GM18867 (cell line): ENCODE results near the gene U2SURP.
"Not testable (repeated sequence)": the region's sequence is repeated elsewhere in the genome, so short reads cannot be mapped to it uniquely, and the experiment has no call there.

Experiments used
- ATAC-seq: cut with Tn5 transposase; IDR thresholded peaks from one replicate; pipeline ENCODE4 v1.9.1; 2021; ENCODE audit warnings: mild to moderate bottlenecking, moderate library complexity; ENCODE audit not compliant: unreplicated experiment

The U2SURP gene

DNA sequence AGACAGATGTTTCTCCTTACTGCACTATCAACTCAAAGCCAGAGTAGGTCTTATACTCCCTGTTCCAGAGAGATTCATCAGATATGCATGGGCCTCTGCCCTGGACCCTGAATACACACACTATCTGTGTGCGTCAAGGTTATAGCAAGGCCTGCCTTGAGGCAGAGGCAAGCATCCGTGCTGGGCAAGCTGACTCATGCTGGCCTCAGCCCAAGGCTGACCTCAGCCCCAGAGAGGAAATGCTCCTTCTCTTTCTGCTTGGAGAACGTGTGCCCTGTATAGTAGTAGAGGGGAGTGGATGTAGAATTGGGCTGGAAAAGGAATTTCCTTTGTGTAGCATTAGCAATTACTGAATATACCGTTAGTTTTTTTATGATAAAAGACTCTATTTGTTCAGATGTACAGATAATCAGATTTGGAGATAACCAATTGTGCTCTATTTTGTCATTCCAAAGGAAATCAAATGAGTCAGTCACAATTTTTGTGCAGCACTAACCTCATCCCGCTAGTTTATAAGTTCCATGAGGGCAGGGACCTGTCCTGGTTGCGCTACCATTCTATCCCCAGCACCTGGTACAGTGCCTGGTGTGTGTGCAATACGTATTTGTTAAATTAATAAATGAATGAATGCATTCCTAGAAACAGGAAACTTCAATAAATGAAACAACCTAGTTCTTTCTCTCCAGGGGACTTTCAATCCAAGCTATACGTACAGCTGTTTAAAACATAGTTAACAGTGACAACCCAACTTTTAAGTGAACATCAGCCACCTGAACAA lies 24.6 kb upstream of the U2SURP start:
- no peak for ATAC-seq

- no peak for ATAC-seq
Measured at GRCh38 chr3:142977399-142977728, 24.0 kb upstream of the U2SURP start.

GRCh38 chr3:142981108-142981507 lies 20.3 kb upstream of the U2SURP start:
- ATAC-seq, result no peak

DNA sequence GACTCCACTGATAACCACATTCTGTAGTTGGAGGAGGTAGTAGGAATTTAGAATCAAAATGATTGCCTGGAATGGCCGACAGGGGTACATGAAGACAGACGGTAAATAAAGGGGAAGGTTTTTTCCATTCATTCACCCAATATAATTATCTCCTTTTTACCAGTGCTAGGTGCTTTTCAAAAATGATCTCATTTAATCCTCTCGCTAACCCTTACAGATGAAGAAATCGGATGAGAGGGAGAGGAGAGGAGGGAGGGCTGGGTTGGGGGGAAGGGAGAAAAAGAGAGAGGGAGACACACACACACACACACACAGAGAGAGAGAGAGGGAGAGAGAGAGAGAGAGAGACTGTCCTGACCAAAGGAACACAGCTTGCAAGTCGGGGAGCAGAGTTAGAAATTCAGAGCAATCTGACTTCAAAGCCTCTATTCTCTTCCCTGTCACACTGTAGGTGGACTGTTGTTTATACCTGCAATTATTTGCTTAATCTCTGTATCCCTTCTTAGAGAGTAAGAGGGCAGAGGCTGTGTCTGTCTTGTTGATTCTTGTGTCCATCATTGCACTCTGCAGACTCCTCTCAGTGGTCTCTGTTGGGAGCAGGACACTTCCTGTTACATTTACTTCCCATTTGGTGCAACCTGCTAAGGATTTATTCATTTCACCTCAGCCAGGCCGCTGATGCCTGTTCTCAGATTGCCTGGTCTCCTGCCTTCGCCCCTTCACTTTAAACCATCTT lies 19.2 kb upstream of the U2SURP start:
- ATAC-seq, result no peak

GRCh38 chr3:142983318-142983717 lies 18.1 kb upstream of the U2SURP start:
- no peak for ATAC-seq

DNA sequence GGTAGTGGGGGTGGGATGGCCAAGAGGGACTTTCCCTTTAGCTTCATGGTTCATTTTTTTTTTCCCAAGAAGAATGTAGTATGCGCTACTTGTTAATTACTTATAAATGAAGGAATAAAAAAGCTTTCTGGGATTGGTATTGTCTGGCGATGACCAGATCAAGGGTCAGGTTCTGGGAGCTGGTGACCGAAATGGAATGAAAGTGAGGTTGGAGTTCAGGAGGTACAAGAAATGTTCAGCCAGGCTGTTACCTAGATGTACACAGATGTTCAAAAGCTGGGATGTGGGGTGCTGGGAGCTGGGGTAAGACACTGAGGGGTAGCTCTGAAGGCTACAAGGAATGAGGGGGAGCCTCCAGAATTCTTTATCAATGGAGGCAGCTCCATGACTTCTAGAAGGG lies 17.1 kb upstream of the U2SURP start:
- ATAC-seq, result no peak

DNA sequence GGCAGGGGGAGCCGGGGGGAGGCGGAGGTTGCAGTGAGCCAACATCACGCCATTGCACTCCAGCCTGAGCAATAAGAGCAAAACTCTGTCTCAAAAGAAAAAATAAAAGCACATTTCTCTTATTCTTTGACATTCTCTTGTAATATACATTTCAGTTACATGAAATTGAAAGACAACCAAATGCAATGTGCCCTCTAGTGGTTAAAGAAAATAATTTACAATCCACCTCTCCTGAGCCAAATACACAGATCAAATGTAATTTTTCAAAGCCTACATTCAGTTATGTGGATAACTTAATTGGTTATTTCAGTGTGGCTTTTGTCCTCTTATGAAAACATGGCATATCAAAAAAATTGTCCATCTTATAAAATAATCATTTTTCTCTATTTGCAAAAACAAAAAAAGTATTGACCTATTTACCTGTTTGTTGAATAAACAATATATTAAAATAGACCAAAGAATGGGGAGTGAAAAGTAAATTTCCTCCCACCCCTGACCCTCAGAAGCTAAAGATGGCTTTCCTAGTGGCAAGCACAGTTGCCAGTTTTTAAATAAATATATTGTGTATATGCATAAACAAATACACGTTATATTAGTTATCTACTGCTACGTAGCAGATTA lies 14.2 kb upstream of the U2SURP start:
- ATAC-seq, result no peak

DNA sequence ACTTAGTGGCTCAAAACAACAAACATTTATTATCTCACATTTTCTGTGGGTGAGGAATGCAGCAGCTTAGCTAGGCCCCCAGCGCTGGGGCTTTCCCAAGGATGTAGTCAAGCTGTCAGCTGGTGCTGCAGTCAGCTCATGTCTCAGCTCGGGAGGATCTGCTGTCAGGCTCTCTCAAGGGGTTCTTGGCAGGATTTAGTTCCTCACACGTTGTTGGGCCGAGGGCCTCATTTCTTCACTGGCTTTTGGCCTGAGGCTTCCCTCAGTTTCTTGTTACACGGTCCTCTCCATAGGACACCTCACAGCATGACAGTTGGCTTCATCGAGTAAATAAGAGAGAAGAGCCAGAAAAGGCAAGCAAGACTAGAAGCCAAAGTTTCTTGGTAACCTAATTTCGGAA lies 13.7 kb upstream of the U2SURP start:
- ATAC-seq, result peak; percentile 61

GRCh38 chr3:142988221-142988620 lies 13.1 kb upstream of the U2SURP start:
- ATAC-seq, result not testable (repeated sequence)

DNA sequence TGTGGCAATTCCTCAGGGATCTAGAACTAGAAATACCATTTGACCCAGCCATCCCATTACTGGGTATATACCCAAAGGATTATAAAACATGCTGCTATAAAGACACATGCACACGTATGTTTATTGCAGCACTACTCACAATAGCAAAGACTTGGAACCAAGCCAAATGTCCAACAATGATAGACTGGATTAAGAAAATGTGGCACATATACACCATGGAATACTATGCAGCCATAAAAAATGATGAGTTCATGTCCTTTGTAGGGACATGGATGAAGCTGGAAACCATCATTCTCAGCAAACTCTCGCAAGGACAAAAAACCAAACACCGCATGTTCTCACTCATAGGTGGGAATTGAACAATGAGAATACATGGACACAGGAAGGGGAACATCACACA lies 12.5 kb upstream of the U2SURP start:
- ATAC-seq, result not testable (repeated sequence)

DNA sequence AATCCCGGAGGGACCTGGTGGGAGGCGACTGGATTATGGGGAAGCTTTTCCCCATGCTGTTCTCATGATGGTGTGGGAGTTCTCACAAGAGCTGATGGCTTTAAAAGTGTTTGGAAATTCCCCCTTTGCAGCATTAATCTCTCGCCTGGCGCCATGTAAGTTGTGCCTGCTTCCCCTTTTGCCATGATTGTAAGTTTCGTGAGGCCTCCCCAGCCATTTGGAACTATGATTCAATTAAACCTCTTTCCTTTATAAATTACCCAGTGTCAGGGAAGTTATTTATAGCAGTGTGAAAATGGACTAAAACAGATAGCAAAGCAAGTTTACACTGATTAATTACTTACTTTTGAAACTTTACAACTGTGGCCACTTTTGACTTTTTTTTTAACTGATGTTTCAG lies 10.6 kb upstream of the U2SURP start:
- ATAC-seq, result no peak

DNA sequence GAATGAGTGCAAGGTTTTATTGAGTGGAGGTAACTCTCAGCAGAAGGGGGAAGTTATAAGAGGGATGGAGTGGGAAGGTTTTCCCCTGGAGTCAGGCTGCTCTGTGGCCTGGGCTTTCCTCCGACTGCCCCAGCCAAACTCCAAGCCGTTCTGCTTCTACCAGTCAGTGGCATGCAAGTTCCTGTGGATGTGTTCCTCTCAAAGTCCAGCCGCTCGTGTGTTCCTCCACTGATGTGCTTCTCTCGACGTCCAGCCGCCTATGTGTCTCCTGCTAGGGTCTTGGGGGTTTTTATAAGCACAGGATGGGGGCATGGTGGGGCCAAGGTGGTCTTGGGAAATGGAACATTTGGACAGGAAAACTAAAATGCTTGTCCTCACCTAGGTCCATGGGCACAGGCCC lies 9.0 kb upstream of the U2SURP start:
- ATAC-seq, result no peak

DNA sequence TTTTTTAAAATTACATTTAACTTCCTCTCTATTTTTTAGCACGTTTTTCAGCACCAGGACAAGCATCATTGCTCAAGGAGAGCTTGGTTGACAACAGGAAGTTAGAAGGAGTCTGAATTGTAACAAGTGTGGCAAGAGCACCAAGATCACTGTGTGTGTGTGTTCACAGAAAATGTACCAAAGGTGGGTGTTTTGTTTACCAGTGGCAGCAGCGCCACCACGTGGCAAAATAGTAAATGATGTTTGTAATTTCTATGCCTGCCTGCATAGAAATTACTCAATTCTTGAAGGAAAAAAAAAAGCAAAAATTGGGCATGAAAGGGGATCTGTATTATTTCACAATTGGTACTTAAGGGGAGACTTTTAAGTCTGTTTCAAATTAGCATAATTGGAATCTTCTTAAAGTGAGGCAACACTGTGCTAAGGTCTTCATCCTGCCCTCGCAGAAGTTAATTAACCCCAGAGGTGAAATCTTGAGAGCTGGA lies 7.4 kb upstream of the U2SURP start:
- peak; percentile 73 for ATAC-seq

GRCh38 chr3:142997330-142997729 lies 4.0 kb upstream of the U2SURP start:
- no peak for ATAC-seq

GRCh38 chr3:142998439-142998838 lies 2.9 kb upstream of the U2SURP start:
- ATAC-seq, result no peak

DNA sequence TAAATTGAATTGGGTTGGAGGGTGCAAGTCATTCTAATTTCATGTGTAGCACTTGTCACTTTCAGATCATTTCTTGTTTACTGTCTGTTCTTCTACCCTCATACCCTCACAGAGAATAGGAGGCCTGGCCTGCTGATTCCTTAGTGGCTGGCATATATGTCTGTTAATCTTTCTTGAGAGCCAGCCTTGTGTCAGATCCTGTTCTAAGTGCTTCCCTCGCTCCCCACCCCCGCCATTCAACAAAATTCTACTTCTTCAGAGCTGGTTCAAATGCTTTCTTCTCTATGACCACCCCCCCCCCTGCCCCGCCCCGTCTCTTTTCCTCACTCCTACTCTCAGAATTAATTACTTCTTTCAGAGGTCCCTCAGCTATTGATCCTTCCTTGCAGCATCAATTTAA lies 1.5 kb upstream of the U2SURP start:
- ATAC-seq, result no peak

- no peak for ATAC-seq
Measured at GRCh38 chr3:143000528-143000927, 842 bp upstream of the U2SURP start.

GRCh38 chr3:143001034-143001368 lies 369 bp upstream of the U2SURP start:
- peak; percentile 71 for ATAC-seq

DNA sequence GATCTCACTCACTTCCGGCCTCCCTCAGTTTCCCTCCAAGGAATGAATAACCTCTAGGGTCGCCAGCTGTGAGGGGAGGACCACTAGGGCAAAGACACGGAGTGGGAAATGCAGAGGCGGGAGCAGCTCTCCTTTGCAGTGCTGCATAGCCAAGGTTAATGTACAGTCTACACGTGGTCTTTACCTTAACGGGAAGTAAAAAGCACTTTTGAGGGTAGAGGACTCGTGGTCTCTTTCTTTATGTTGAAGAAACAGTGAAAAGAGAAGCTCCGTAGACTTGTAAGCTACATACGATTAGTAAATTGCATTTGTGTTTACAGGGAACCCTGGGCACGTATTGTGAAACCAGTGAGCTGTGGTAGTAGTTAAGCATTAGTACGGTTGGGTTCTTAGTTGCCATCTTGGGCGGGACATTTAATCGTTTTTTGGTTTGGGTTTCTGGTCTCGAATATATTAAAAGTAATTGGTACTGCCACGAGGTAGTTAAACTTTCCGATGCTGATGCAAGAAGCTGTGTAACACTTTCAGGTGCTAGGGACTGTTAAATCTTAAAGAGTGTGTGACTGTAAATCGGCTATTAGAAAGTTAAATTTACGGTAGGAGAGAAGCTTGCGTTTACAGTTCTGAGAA lies 828 bp downstream of the U2SURP start:
- ATAC-seq, result peak; percentile 30

- ATAC-seq, result no peak
Measured at GRCh38 chr3:143002727-143003126, 1.4 kb downstream of the U2SURP start.

DNA sequence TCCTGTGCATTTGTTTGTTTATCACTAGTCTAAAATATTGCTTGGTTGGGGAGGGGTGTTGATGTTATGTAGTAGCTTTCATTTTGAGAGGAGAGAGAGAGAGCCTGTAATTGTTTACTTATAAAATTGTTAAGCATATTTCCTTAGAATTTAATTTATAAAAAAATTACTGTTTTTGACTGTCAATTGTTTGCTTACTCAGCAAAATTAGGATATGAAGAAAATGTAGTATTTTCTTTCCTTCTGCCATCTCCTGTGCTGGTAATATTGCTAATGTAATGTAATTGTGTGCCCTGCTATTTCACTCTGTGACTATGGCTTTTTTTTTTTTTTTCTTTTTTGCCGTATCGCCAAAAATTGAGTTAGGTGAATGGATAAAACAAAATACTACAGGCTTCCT lies 3.5 kb downstream of the U2SURP start:
- ATAC-seq, result no peak

- ATAC-seq, result no peak
Measured at GRCh38 chr3:143010024-143010423, 8.7 kb downstream of the U2SURP start.
